DND-41 (cell line): Measurements from ENCODE around the gene SLC9C2.

Experiments
- CTCF ChIP-seq: IDR thresholded peaks from 2 replicates; pipeline ENCODE4 v1.5.1; 2012; ENCODE audit warnings: borderline replicate concordance, low read length, moderate library complexity, mild to moderate bottlenecking; ENCODE audit not compliant: poor library complexity, severe bottlenecking; ENCODE audit errors: extremely low read depth
- EZH2 ChIP-seq: IDR thresholded peaks from 3 replicates; pipeline ENCODE4 v1.6.1; 2012; ENCODE audit warnings: borderline replicate concordance, low read depth, mild to moderate bottlenecking, moderate library complexity, low read length, inconsistent platforms; ENCODE audit not compliant: severe bottlenecking

GRCh38 chr1:173568483-173568882 lies 34.4 kb downstream of the SLC9C2 start:
- TF ChIP-seq CTCF: no peak
- TF ChIP-seq EZH2: no peak
